HFFc6 (cell line): Measurements from ENCODE around the gene HBB. TPM values are rescaled to one million over a fixed set of nuclear protein-coding genes. Genes with fewer than 3 reads are reported as not detected.

Experiments
- DNase-seq: peaks from one replicate; pipeline ENCODE4 v3.0.0-alpha.2; 2018
- H3K27ac Mint-ChIP-seq: 2 replicates; pipeline ENCODE4 v1.8.0; 2020; ENCODE audit warnings: mild to moderate bottlenecking, mixed read lengths
- H3K27me3 Mint-ChIP-seq: 2 replicates; pipeline ENCODE4 v1.8.0; 2021; ENCODE audit warnings: mild to moderate bottlenecking, moderate library complexity, mixed read lengths; ENCODE audit not compliant: insufficient read depth
- H3K36me3 Mint-ChIP-seq: 2 replicates; pipeline ENCODE4 v1.8.0; 2021; ENCODE audit warnings: low read depth, mixed read lengths
- H3K4me1 Mint-ChIP-seq: 2 replicates; pipeline ENCODE4 v1.8.0; 2020; ENCODE audit warnings: low read depth, mixed read lengths
- H3K4me3 Mint-ChIP-seq: 2 replicates; pipeline ENCODE4 v1.8.0; 2020; ENCODE audit warnings: mild to moderate bottlenecking, moderate library complexity, mixed read lengths
- H3K9me3 Mint-ChIP-seq: 2 replicates; pipeline ENCODE4 v1.8.0; 2020; ENCODE audit warnings: mild to moderate bottlenecking, mixed read lengths
- CTCF ChIP-seq: fragments of 200-600 bp; sonication (generic); IDR thresholded peaks from 2 replicates; pipeline ENCODE4 v1.5.0; 2021; ENCODE audit warnings: antibody characterized with exemption, mild to moderate bottlenecking
- total RNA-seq, 6 experiments: library from RNA; stranded (reverse); fragmentation: NEBNext Ultra II Directional; extraction: Animal tissue kit (Norgen Biotek cat#: 25700); gene quantifications; 2 replicates in 1 of 6; 3 replicates in 5 of 6; pipeline ENCODE4 v1.2.3, GENCODE V29; 2021

The HBB gene
- total RNA-seq, 6 experiments from 2014 or later: not detected

DNA sequence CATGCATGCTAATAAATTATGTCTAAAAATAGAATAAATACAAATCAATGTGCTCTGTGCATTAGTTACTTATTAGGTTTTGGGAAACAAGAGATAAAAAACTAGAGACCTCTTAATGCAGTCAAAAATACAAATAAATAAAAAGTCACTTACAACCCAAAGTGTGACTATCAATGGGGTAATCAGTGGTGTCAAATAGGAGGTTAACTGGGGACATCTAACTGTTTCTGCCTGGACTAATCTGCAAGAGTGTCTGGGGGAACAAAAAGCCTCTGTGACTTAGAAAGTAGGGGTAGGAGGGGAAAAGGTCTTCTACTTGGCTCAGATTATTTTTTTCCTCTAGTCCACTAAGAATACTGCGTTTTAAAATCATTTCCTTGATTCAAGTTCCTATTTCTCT, 810 bp upstream of the HBB start:
- no peak for TF ChIP-seq CTCF
- no peak overlapping the region for H3K27ac Mint-ChIP-seq
- no peaks in the 10 kb centered on the region for H3K9me3 Mint-ChIP-seq
- H3K36me3 Mint-ChIP-seq: no peaks in the 10 kb centered on the region
- no peak for DNase-seq
- H3K4me3 Mint-ChIP-seq: no peak overlapping the region
- H3K27me3 Mint-ChIP-seq: no peaks in the 10 kb centered on the region
- H3K4me1 Mint-ChIP-seq: peaks cover 21% of the 10 kb centered on the region

DNA sequence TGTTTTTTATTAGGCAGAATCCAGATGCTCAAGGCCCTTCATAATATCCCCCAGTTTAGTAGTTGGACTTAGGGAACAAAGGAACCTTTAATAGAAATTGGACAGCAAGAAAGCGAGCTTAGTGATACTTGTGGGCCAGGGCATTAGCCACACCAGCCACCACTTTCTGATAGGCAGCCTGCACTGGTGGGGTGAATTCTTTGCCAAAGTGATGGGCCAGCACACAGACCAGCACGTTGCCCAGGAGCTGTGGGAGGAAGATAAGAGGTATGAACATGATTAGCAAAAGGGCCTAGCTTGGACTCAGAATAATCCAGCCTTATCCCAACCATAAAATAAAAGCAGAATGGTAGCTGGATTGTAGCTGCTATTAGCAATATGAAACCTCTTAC, 1.4 kb downstream of the HBB start:
- H3K36me3 Mint-ChIP-seq: no peaks in the 10 kb centered on the region
- no peaks in the 10 kb centered on the region for H3K27me3 Mint-ChIP-seq
- no peak for DNase-seq
- no peaks in the 10 kb centered on the region for H3K9me3 Mint-ChIP-seq
- H3K4me3 Mint-ChIP-seq: no peak overlapping the region
- H3K4me1 Mint-ChIP-seq: peaks cover 14% of the 10 kb centered on the region
- TF ChIP-seq CTCF: no peak
- H3K27ac Mint-ChIP-seq: no peak overlapping the region

GRCh38 chr11:5224538-5225479, 2.1 kb downstream of the HBB start:
- H3K36me3 Mint-ChIP-seq: no peaks in the 10 kb centered on the region
- no peak for TF ChIP-seq CTCF
- H3K27me3 Mint-ChIP-seq: no peaks in the 10 kb centered on the region
- no peaks in the 10 kb centered on the region for H3K9me3 Mint-ChIP-seq
- peaks cover 14% of the 10 kb centered on the region for H3K4me1 Mint-ChIP-seq
- DNase-seq: no peak
- H3K27ac Mint-ChIP-seq: no peak overlapping the region
- H3K4me3 Mint-ChIP-seq: no peak overlapping the region

DNA sequence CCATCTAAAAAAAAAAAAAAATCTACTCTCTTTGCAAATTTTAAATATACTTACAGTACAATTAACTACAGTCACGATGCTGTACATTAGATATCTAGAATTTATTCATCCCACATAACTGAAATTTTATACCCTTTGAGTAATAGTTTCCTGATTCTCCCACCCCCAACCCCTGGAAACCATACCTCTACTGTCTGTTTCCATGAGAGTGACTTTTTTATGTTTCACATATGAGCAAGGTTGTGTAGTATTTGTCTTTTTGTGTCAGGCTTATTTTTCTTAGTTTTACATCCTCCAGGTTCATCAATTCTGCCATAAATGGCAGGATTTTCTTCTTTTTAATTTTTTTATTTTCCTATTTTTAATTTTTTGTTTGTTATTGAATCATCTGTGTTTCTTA, 3.2 kb downstream of the HBB start:
- Mint-ChIP-seq H3K27me3 (no peaks in the 10 kb centered on the region; the same call in 1 of the 2 replicates), H3K4me1 (peaks cover 14% of the 10 kb centered on the region), H3K36me3 (no peaks in the 10 kb centered on the region), H3K9me3 (no peaks in the 10 kb centered on the region), H3K4me3 (no peak overlapping the region), H3K27ac (no peak overlapping the region)
- TF ChIP-seq CTCF: no peak
- DNase-seq: no peak

- no peak overlapping the region for H3K4me3 Mint-ChIP-seq
- TF ChIP-seq CTCF: no peak
- H3K27me3 Mint-ChIP-seq: no peaks in the 10 kb centered on the region; the same call in 1 of the 2 replicates
- H3K27ac Mint-ChIP-seq: no peak overlapping the region
- H3K36me3 Mint-ChIP-seq: no peaks in the 10 kb centered on the region
- DNase-seq: no peak
- no peaks in the 10 kb centered on the region for H3K9me3 Mint-ChIP-seq
- peaks cover 13% of the 10 kb centered on the region for H3K4me1 Mint-ChIP-seq
Observed at GRCh38 chr11:5223146-5223545, 3.7 kb downstream of the HBB start.
